Measurements from ENCODE around the gene INPP5D. TPM values are rescaled to one million over a fixed set of nuclear protein-coding genes. Genes with fewer than 3 reads are reported as not detected.
A peak's percentile ranks its signal among the peaks of the same experiment; 100 is the strongest.
"Not testable (repeated sequence)": the region's sequence is repeated elsewhere in the genome, so short reads cannot be mapped to it uniquely, and the experiment has no call there.

The INPP5D gene
- total RNA-seq, 4 donors from 2014 or later: 7.8 to 40.4 (median 26.1) TPM

- Histone ChIP-seq H3K36me3 (no peaks in the 10 kb centered on the region), H3K27me3 (no peaks in the 10 kb centered on the region), H3K9me3 (no peaks in the 10 kb centered on the region), H3K27ac (peak overlapping the region in 2 of 4 donors; percentile 11 to 65), H3K4me3 (no peak overlapping the region), H3K4me1 (peaks cover 0 to 36% (median 7%) of the 10 kb centered on the region in 4 donors)
- WGBS, 2 donors (ENCODE audit: low coverage in 1 of 2): 79 to 84% methylated on average over 6 to 16 of the region's 16 CpGs
- DNase-seq: no peak
- intact Hi-C loops (cut with DNase I; ENCODE audit: low total_unique reads) (no loop called here), in situ Hi-C loops (cut with MboI; ENCODE audit: low pct_ligation_motif_present in 1 of 4, low pct_unique_long_range_greater_than_20kb in 1 of 4, low sequenced_read_pairs in 3 of 4) (no loop called here)
- TF ChIP-seq POLR2A (IDR thresholded peaks at IDR 0.05) (no peak), EP300 (IDR thresholded peaks at IDR 0.05; ENCODE audit: low read depth) (no peak), CTCF (IDR thresholded peaks at IDR 0.05) (no peak), POLR2AphosphoS5 (IDR thresholded peaks at IDR 0.05) (no peak)
These were observed 4.5 kb downstream of the INPP5D start for GRCh38 chr2:233064530-233065199.

GRCh38 chr2:233065200-233065589, 5.1 kb downstream of the INPP5D start:
- Histone ChIP-seq H3K27ac (peak overlapping the region in 1 of 4 donors; percentile 11), H3K4me1 (peaks cover 0 to 34% (median 5%) of the 10 kb centered on the region in 4 donors)
- intact Hi-C loops (cut with DNase I; ENCODE audit: low total_unique reads); DNase-seq; H3K36me3 ChIP-seq; H3K9me3 ChIP-seq; H3K27me3 ChIP-seq; in situ Hi-C loops (cut with MboI; ENCODE audit: low pct_ligation_motif_present in 1 of 4, low pct_unique_long_range_greater_than_20kb in 1 of 4, low sequenced_read_pairs in 3 of 4); H3K4me3 ChIP-seq: not testable (repeated sequence)
- 78 to 97% methylated on average over 4 of the region's 4 CpGs for WGBS, 2 donors (ENCODE audit: low coverage in 1 of 2)

- no peak overlapping the region for H3K4me3 ChIP-seq
- DNase-seq: no peak
- H3K27ac ChIP-seq: no peak overlapping the region
- TF ChIP-seq EP300 (IDR thresholded peaks at IDR 0.05; ENCODE audit: low read depth) (no peak), CTCF (IDR thresholded peaks at IDR 0.05) (no peak), POLR2AphosphoS5 (IDR thresholded peaks at IDR 0.05) (no peak), POLR2A (IDR thresholded peaks at IDR 0.05) (no peak)
- H3K4me1 ChIP-seq: peaks cover 0 to 31% (median 5%) of the 10 kb centered on the region in 4 donors
- 84 to 95% methylated on average over 4 to 9 of the region's 9 CpGs for WGBS, 2 donors (ENCODE audit: low coverage in 1 of 2)
- in situ Hi-C loops (cut with MboI; ENCODE audit: low pct_ligation_motif_present in 1 of 4, low pct_unique_long_range_greater_than_20kb in 1 of 4, low sequenced_read_pairs in 3 of 4): no loop called here
- intact Hi-C loops (cut with DNase I; ENCODE audit: low total_unique reads): no loop called here
- no peaks in the 10 kb centered on the region for H3K27me3 ChIP-seq
- no peaks in the 10 kb centered on the region for H3K9me3 ChIP-seq
- H3K36me3 ChIP-seq: no peaks in the 10 kb centered on the region
These were observed 5.9 kb downstream of the INPP5D start for GRCh38 chr2:233065954-233066470.

- DNase-seq: no peak
- Histone ChIP-seq H3K27ac (no peak overlapping the region), H3K27me3 (no peaks in the 10 kb centered on the region), H3K4me1 (peaks cover 0 to 14% (median 1%) of the 10 kb centered on the region in 4 donors), H3K4me3 (no peak overlapping the region), H3K9me3 (peaks cover 0 to 6% of the 10 kb centered on the region in 2 donors), H3K36me3 (no peaks in the 10 kb centered on the region)
- TF ChIP-seq CTCF (IDR thresholded peaks at IDR 0.05) (no peak), EP300 (IDR thresholded peaks at IDR 0.05; ENCODE audit: low read depth) (no peak)
- intact Hi-C loops (cut with DNase I; ENCODE audit: low total_unique reads): no loop called here
- in situ Hi-C loops (cut with MboI; ENCODE audit: low pct_ligation_motif_present in 1 of 4, low pct_unique_long_range_greater_than_20kb in 1 of 4, low sequenced_read_pairs in 3 of 4): no loop called here
- 71 to 78% methylated on average over 3 to 9 of the region's 9 CpGs for WGBS, 2 donors (ENCODE audit: low coverage in 1 of 2)
These were observed 8.7 kb downstream of the INPP5D start for GRCh38 chr2:233068762-233069418.

Data from transverse colon (tissue), 4 donors.